HG03135 (cell line): ENCODE data around the gene ZNF439.
"Not testable (repeated sequence)": the region's sequence is repeated elsewhere in the genome, so short reads cannot be mapped to it uniquely, and the experiment has no call there.

ENCODE experiments used
- ATAC-seq: cut with Tn5 transposase; IDR thresholded peaks from one replicate; pipeline ENCODE4 v1.9.1; 2021; ENCODE audit warnings: mild to moderate bottlenecking, moderate library complexity; ENCODE audit not compliant: unreplicated experiment

The ZNF439 gene

GRCh38 chr19:11848594-11849469, at the start of gene ZNF439:
Gene ZNF439 (plus strand): TSS chr19:11848726. CDS start chr19:11848868, 142 bp downstream.
- ATAC-seq = peak; percentile 75

GRCh38 chr19:11806354-11807098, 42.0 kb upstream of the ZNF439 start:
- no peak for ATAC-seq

- no peak for ATAC-seq
These were observed 41.5 kb upstream of the ZNF439 start for GRCh38 chr19:11807099-11807380.

- peak; percentile 17 for ATAC-seq
These were observed 34.9 kb upstream of the ZNF439 start for GRCh38 chr19:11813703-11814028.

- ATAC-seq = peak; percentile 97
These were observed 34.4 kb upstream of the ZNF439 start, which contains the start of gene ZNF440 for GRCh38 chr19:11814029-11814699. Gene ZNF440 (plus strand): TSS chr19:11814273. CDS start chr19:11814448, 175 bp downstream.

GRCh38 chr19:11814700-11815035, 33.9 kb upstream of the ZNF439 start:
- ATAC-seq = peak; percentile 11

- no peak for ATAC-seq
These were observed 26.9 kb upstream of the ZNF439 start for GRCh38 chr19:11821474-11822109.

DNA sequence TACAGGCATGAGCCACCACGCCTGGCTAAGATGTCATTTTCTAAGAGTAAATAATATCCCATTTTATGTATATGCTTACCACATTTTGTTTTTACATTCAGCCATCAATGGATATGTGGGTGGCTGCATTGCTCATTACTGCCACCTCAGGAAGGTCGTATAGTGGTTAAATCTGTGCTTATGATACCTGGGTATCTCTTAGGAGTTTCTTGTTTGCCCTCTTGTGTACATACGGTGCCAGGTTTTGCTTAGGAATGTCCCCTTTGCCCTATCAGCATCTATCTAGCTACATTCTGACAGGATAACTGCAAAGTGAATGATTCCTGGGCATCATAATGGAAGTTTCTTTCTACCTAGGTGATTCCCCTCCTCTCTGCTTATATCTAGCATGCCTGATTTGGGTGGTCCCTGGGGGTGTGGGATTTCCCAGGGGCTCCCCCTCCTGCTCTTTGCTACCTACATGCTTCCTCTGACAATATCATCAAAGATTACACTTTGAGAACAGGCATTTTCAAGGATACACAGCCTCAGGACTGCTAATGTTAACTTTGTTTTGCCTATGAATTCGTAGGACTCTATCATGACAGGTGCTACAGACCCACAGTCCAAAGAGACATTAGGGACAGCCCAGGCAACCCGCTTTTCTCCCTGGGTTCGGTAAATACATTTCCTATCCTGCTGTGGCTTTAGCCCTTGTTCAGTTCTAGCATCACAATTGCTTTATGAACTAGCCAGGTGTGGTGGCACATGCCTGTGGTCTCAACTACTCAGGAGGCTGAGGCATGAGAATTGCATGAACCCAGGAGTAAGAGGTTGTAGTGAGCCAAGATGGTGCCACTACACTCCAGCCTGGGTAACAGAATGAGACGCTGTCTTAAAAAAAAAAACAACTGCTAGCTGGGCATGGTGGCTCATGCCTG, 19.3 kb upstream of the ZNF439 start:
- not testable (repeated sequence) for ATAC-seq

DNA sequence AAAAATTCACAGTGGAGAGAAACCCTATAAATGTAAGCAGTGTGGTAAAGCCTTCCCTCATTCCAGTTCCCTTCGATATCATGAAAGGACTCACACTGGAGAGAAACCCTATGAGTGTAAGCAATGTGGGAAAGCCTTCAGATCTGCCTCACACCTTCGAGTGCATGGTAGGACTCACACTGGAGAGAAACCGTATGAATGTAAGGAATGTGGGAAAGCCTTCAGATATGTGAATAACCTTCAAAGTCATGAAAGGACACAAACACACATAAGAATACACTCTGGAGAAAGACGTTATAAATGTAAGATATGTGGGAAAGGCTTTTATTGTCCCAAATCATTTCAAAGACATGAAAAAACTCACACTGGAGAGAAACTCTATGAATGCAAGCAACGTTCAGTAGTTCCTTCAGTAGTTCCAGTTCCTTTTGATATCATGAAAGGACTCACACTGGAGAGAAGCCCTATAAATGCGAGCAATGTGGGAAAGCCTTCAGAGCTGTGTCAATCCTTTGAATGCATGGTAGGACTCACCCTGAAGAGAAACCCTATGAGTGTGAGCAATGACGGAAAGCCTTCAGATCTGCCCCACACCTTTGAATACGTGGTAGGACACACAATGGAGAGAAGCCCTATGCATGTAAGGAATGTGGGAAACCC, 16.1 kb upstream of the ZNF439 start:
- no peak for ATAC-seq

DNA sequence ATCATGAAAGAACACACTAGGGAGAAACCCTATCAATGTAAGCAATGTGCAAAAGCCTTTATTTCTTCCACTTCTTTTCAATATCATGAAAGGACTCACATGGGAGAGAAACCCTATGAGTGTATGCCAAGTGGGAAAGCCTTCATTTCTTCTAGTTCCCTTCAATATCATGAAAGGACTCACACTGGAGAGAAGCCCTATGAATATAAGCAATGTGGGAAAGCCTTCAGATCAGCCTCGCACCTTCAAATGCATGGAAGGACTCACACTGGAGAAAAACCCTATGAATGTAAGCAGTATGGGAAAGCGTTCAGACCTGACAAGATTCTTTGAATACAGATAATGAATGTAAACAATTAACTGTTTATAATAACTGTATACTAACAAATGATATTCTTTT, 15.0 kb upstream of the ZNF439 start:
- no peak for ATAC-seq

DNA sequence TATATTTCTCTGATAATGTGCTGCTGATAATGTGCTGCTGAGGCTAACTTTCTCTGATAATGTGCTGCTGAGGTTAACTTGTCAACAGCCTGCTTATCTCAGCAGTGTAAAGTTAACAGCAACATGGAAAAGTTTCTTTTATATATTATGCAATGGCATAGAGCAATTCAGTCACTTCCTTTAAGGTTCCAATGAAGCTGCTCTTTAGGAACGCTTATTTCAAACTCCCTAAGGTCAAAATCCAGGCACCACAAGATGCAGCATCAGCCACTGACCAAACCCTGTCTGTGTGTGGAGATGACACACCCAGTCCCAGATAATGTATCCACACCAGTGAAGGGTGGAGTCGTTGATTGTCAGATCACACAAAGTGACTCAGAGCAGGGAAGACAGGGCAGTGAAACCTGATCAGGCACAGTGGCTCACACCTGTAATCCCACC, 12.9 kb upstream of the ZNF439 start:
- not testable (repeated sequence) for ATAC-seq

- ATAC-seq = no peak
These were observed 4.8 kb upstream of the ZNF439 start for GRCh38 chr19:11843722-11844121.

GRCh38 chr19:11847615-11848014, 911 bp upstream of the ZNF439 start:
- not testable (repeated sequence) for ATAC-seq

GRCh38 chr19:11848200-11848593, 329 bp upstream of the ZNF439 start:
- ATAC-seq = no peak

- not testable (repeated sequence) for ATAC-seq
These were observed 1.8 kb downstream of the ZNF439 start for GRCh38 chr19:11850289-11850688.

DNA sequence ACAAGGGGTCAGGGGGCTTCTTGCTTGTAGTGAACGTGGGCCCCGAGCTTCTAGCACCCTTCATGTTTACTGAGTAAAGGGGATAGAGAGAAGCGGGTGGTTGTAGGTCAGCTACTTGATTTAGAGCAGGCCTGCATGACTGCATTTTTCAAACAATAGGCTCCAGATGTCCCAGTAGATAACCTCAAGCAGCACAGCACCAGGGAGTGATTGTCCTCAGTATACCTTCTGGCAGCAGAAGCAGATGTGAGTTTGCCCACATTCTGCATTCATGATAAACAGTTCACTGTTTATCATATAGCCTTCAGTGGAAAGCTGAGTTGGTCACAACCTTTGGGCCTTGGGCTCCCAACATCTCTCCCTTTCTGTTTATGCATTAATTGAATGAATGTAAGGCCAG, 4.8 kb downstream of the ZNF439 start:
- ATAC-seq = no peak

- no peak for ATAC-seq
These were observed 8.2 kb downstream of the ZNF439 start for GRCh38 chr19:11856596-11857250.

DNA sequence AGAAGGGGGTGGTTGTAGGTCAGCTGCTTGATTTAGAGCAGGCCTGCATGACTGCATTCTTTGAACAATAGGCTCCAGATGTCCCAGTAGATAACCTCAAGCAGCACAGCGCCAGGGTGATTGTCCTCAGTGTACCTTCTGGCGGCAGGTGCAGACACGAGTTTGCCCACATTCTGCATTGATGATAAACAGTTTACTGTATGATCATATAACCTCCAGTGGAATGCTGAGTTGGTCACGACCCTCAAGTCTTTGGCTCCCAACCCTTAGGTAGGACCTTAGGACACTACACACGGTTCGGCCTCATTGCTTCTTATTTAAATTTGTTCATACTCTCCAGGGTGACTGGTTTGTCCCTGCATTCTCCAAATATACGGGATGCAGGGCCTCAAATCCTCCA, 12.2 kb downstream of the ZNF439 start:
- ATAC-seq = no peak

DNA sequence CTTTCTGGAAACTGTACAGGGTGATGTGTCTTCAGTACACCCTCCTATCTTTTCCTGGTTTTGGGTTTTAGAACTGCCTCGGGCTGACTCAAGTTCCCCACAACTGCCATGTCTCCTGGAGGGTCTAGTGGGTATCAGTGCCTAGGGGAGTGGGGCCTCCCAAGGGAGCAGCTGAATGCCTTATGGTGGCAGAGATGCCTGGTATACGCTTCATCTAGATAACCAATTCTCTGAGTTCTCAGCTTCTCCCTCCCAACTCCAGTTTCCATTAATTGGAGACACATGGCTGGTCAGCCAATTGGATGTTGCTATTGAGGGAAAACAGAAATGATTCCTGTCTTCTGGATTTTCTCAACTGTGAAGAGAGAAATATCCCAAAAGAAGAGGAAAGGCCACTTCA, 12.8 kb downstream of the ZNF439 start:
- ATAC-seq = no peak
